ENCODE results near the gene FRMD4B.
A peak's percentile ranks its signal among the peaks of the same experiment; 100 is the strongest.

GRCh38 chr3:69178838-69179739 lies 206.8 kb downstream of the FRMD4B start:
- TF ChIP-seq POLR2A (IDR thresholded peaks at IDR 0.05; ENCODE audit: low read depth, low read length) (no peak), E4F1 (IDR thresholded peaks at IDR 0.05; ENCODE audit: borderline replicate concordance, partially characterized antibody) (no peak), EZH2 (IDR thresholded peaks at IDR 0.05; ENCODE audit: borderline replicate concordance, control insufficient read depth, low read depth, low read length) (no peak), ZSCAN29 (IDR thresholded peaks at IDR 0.05) (no peak), ATF7 (IDR thresholded peaks at IDR 0.05; ENCODE audit: low read depth) (peak; percentile 85), POLR2AphosphoS5 (IDR thresholded peaks at IDR 0.05; ENCODE audit: low read length) (no peak), JUND (IDR thresholded peaks at IDR 0.05; ENCODE audit: low read depth, low read length) (no peak), CTCF (IDR thresholded peaks at IDR 0.05 in 2 of 3, conservative IDR thresholded peaks at IDR 0.05 in 1 of 3; ENCODE audit: control insufficient read depth in 2 of 3, extremely low read depth in 1 of 3, insufficient read depth in 1 of 3, low read depth in 3 of 3, low read length in 3 of 3) (no peak), MTA3 (IDR thresholded peaks at IDR 0.05; ENCODE audit: borderline replicate concordance, low read length) (no peak), RB1 (IDR thresholded peaks at IDR 0.05; ENCODE audit: borderline replicate concordance) (no peak), HCFC1 (IDR thresholded peaks at IDR 0.05; ENCODE audit: low read length) (no peak)
